Ascending aorta (tissue), 2 donors: Measurements from ENCODE around the gene RSAD1. TPM values are rescaled to one million over a fixed set of nuclear protein-coding genes. Genes with fewer than 3 reads are reported as not detected.
A peak's percentile ranks its signal among the peaks of the same experiment; 100 is the strongest.

Experiments used
- DNase-seq, 2 donors: peaks; one replicate each; pipeline ENCODE4 v3.0.0-alpha.2; 2019; ENCODE audit warnings: low spot score in 2 of 2
- H3K27ac ChIP-seq, 2 donors: fragments of 200-600 bp; sonication (generic); one replicate each; pipeline ENCODE4 v1.5.1; 2016 to 2017; ENCODE audit warnings: mild to moderate bottlenecking in 1 of 2
- H3K27me3 ChIP-seq: fragments of 200-600 bp; sonication (generic); one replicate; pipeline ENCODE4 v1.5.1; 2017
- H3K36me3 ChIP-seq, 2 donors: fragments of 200-600 bp; sonication (generic); one replicate each; pipeline ENCODE4 v1.5.1; 2016
- H3K4me1 ChIP-seq, 2 donors: fragments of 200-600 bp; sonication (generic); one replicate each; pipeline ENCODE4 v1.5.1; 2016 to 2017; ENCODE audit warnings: mild to moderate bottlenecking in 1 of 2
- H3K4me3 ChIP-seq, 2 donors: fragments of 200-600 bp; sonication (generic); one replicate each; pipeline ENCODE4 v1.5.1; 2016 to 2017; ENCODE audit warnings: mild to moderate bottlenecking in 1 of 2
- H3K9me3 ChIP-seq, 2 donors: fragments of 200-600 bp; sonication (generic); one replicate each; pipeline ENCODE4 v1.5.1; 2016
- intact Hi-C: fragments of 100-400 bp; cut with DNase I; formaldehyde crosslinking; loops from one replicate; pipeline ENCODE4 v1.15.1; 2023
- total RNA-seq: library from RNA; depleted of rRNA; stranded (reverse); fragments of >200 nt; gene quantifications from one replicate; pipeline ENCODE4 v1.1.0, GENCODE V29; 2016
- TF ChIP-seq, protein P1 (sequence below), 3 experiments: fragments of 200-600 bp in 2 of 3; fragments of 450-650 bp in 1 of 3; sonication (generic) in 2 of 3; IDR thresholded peaks; one replicate each; pipeline ENCODE4 v1.5.1; 2016 to 2019; ENCODE audit warnings: antibody characterized with exemption in 3 of 3, mild to moderate bottlenecking in 1 of 3, moderate library complexity in 1 of 3

RSAD1 gene
- total RNA-seq, 1 donor from 2014 or later: 36.7 TPM

DNA sequence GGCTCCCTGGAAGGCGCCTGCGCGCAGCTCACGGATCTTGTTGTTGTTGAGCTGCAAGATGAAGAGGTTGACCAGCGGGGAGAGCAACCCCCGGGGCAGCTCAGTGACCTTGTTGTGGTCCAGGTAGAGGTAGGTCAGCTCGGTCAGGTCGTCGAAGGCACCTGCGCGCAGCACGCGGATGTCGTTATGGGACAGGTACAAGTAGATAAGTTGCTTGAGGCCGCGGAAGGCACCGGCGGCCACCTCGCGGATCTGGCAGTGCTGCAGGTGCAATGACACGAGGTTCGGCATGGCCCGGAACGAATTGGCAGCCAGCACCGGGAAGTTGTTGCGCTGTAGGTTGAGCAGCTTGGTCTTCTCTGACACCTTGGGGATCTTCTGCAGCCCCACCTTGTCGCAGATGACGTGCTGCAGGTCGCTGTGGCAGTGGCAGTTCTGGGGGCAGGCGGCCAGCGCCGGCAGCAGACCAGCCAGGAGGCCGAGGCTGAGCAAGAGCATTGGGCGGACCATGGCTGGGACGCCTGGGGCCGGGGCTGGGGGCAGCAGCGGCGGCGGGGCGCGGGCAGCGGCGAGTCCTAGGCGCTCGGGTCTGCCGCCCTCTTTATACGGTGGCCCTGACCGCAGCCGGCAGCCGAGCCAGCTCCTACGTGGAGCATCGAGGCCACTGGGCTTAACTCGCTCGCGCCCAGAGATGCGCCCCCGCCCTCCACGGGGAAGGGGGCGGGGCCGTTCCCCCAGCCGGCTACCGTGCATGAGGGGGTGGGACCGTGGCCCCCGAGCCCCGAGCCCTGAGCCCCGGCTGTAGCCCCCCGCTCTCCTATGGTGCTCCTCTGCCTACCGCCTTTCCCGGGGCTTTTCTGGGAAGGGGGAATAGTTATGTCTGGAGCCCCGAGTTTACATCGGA, 10.1 kb upstream of the RSAD1 start, which contains the start of gene CHAD:
TSS of gene CHAD (minus strand) at position 577 of the 904 bp plus-strand sequence. CDS start at position 510, 67 bp downstream.
- DNase-seq: no peak
- TF ChIP-seq, protein P1, sequence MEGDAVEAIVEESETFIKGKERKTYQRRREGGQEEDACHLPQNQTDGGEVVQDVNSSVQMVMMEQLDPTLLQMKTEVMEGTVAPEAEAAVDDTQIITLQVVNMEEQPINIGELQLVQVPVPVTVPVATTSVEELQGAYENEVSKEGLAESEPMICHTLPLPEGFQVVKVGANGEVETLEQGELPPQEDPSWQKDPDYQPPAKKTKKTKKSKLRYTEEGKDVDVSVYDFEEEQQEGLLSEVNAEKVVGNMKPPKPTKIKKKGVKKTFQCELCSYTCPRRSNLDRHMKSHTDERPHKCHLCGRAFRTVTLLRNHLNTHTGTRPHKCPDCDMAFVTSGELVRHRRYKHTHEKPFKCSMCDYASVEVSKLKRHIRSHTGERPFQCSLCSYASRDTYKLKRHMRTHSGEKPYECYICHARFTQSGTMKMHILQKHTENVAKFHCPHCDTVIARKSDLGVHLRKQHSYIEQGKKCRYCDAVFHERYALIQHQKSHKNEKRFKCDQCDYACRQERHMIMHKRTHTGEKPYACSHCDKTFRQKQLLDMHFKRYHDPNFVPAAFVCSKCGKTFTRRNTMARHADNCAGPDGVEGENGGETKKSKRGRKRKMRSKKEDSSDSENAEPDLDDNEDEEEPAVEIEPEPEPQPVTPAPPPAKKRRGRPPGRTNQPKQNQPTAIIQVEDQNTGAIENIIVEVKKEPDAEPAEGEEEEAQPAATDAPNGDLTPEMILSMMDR (IDR thresholded peaks at IDR 0.05): no peak
- H3K9me3 ChIP-seq: no peaks in the 10 kb centered on the region
- no peak within 1 kb of the TSS for H3K27ac ChIP-seq
- H3K36me3 ChIP-seq: peaks cover 0 to 11% of the 10 kb centered on the region in 2 donors
- peak within 1 kb of the TSS; percentile 40 to 56 for H3K4me3 ChIP-seq
- H3K27me3 ChIP-seq: peaks cover 4% of the 10 kb centered on the region
- peaks cover 0 to 9% of the 10 kb centered on the region in 2 donors for H3K4me1 ChIP-seq
- intact Hi-C loops: no loop called here

DNA sequence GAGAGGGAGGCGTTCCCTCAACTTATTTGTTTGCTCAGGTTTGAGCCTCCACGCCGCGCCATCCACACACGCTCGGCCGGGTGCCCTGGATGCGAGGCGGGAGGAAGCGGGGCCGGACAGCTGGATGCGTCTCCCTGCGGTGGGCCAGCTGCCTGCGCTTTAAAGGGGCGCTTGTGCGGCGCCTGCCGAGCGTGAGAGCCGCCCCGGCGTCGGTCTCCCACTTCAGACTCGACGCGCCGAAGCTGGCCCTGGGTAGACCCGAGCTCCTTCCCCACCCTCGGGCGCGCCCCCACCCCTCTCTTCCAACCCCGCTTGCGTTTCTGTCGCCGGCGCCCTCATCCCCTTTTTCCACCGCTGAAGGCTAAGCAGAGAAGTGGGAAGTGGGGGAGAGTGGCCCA, 9.5 kb upstream of the RSAD1 start:
- intact Hi-C loops: no loop called here
- Histone ChIP-seq H3K27me3 (peaks cover 4% of the 10 kb centered on the region), H3K27ac (no peak overlapping the region), H3K36me3 (peaks cover 0 to 17% of the 10 kb centered on the region in 2 donors), H3K4me1 (peaks cover 0 to 9% of the 10 kb centered on the region in 2 donors), H3K4me3 (peak overlapping the region; percentile 40 to 56), H3K9me3 (no peaks in the 10 kb centered on the region)
- DNase-seq: no peak
- TF ChIP-seq, protein P1 (IDR thresholded peaks at IDR 0.05): no peak

DNA sequence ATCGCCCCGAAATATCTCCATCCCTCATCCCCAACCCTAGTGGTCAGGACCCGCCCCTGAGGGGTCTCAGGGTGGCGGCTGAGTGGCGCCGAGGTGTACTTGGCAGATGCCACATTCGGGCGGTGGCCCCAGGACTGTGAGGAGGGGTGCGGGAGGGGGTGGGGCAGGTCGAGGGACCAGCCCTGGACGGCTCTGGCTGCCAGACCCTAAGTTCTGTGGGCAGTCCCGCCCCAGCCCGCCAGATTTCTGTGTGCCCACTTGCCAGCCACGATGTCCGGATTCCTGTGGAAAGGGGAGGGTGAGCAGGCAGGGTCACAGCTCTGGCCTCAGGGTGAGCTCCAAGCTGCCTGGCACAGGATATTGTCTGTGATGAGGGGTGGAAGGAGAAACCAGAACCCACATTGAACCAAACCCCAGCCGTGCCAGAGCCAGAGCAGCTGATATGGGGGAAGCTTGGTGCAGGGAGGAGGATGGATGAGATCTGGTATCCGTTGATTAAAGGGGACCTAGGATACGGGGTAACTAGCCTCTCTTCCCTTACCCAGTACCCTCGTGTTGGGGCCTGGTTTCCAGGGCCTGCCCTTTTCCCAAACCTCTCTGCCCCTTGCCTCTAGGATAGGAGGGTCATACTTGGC, 8.9 kb upstream of the RSAD1 start:
- H3K4me1 ChIP-seq: peaks cover 0 to 9% of the 10 kb centered on the region in 2 donors
- peaks cover 0 to 17% of the 10 kb centered on the region in 2 donors for H3K36me3 ChIP-seq
- H3K27ac ChIP-seq: no peak overlapping the region
- no peak for DNase-seq
- H3K27me3 ChIP-seq: peaks cover 4% of the 10 kb centered on the region
- TF ChIP-seq, protein P1 (IDR thresholded peaks at IDR 0.05): no peak
- intact Hi-C loops: no loop called here
- no peak overlapping the region for H3K4me3 ChIP-seq
- H3K9me3 ChIP-seq: no peaks in the 10 kb centered on the region

DNA sequence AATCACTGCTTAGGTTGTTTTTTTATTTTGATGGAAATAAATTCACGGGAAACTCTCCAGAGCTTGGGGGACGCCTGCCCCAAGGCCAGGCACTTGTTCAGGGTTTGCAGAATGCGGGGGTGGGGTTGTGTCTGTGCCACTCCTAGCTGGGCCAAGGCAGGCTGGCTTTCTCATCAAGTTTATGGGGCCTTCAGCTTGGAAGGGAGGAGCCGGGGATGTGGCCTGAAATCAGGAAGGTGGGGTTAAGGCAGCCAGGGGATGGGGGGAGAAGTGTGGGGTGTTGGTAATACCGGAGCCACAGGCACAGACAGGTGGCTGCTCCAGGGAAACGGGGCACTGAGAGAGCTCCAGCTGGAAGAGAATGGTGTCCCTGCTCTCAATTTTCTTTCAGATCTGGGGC, 8.2 kb upstream of the RSAD1 start:
- no peak for DNase-seq
- Histone ChIP-seq H3K27me3 (peaks cover 4% of the 10 kb centered on the region), H3K4me3 (no peak overlapping the region), H3K9me3 (no peaks in the 10 kb centered on the region), H3K36me3 (peaks cover 0 to 17% of the 10 kb centered on the region in 2 donors), H3K4me1 (peaks cover 0 to 9% of the 10 kb centered on the region in 2 donors), H3K27ac (no peak overlapping the region)
- intact Hi-C loops: no loop called here
- TF ChIP-seq, protein P1 (IDR thresholded peaks at IDR 0.05): no peak

DNA sequence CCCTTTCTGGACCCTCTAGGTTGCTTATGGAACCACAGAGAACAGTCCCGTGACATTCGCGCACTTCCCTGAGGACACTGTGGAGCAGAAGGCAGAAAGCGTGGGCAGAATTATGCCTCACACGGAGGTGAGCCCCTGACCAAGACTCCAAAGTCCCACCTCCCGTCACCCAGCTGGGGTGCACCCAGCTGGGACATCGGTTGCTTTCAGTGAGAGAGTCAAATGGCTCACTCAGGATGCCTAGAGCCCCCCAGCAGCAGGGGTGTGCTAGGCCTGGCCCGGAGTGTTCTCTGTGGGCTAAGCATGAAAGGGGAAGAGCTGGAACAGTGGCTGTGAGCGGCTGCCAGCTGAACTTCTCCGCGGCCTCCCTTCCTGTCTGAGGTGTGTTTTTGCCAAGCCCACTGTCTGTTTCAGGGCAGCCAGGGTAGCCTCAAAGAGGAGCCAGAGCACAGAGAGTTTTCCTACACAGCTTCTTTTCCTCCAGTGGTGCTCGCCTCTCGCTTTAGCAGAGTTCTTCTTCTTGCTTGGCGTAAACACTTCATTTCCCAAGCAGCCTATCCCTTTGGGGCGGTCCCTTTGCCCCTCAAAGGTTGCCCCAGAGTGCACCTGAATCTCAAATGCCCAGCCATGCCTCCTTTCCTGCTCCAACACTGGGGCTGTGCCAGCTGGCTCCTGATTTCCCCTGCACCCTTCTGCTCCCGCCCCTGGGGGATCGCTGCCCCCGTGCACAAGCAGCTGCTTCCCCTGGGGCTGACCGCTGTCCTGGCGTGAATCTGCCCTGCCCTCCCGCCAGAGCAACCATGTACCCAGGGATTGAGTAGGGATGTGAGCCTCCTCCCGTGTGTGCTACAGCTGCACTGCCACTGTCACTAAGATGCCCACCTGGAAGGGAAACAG, 7.4 kb upstream of the RSAD1 start:
- H3K27ac ChIP-seq: no peak overlapping the region

More for the DNA sequence above, 7.4 kb upstream of the RSAD1 start:
- peaks cover 4% of the 10 kb centered on the region for H3K27me3 ChIP-seq
- peaks cover 0 to 17% of the 10 kb centered on the region in 2 donors for H3K36me3 ChIP-seq
- peaks cover 0 to 9% of the 10 kb centered on the region in 2 donors for H3K4me1 ChIP-seq
- no peaks in the 10 kb centered on the region for H3K9me3 ChIP-seq
- TF ChIP-seq, protein P1 (IDR thresholded peaks at IDR 0.05): no peak
- H3K4me3 ChIP-seq: no peak overlapping the region
- DNase-seq: no peak
- intact Hi-C loops: no loop called here
